SK-N-MC (cell line): ENCODE measurements around the gene PSMD14.

Source experiments
- DNase-seq: peaks from one replicate; pipeline ENCODE4 v3.0.0-alpha.2; 2011; ENCODE audit warnings: low read depth, low spot score
- H3K27ac ChIP-seq: fragments of 200-600 bp; sonication (generic); 2 replicates; pipeline ENCODE4 v1.5.1; 2016; ENCODE audit warnings: mixed run types
- H3K36me3 ChIP-seq: fragments of 200-600 bp; sonication (generic); 2 replicates; pipeline ENCODE4 v1.6.1; 2017; ENCODE audit warnings: antibody characterized with exemption, low read length, mixed read lengths; ENCODE audit not compliant: insufficient read depth
- H3K4me3 ChIP-seq: fragments of 200-600 bp; sonication (generic); 2 replicates; pipeline ENCODE4 v1.5.1; 2016
- H3K9ac ChIP-seq: fragments of 200-600 bp; sonication (generic); 2 replicates; pipeline ENCODE4 v1.8.0; 2017; ENCODE audit warnings: mixed run types, mixed read lengths; ENCODE audit not compliant: insufficient read length
- H3K9me3 ChIP-seq: fragments of 200-600 bp; sonication (generic); 2 replicates; pipeline ENCODE4 v1.6.1; 2017; ENCODE audit warnings: low read depth, mild to moderate bottlenecking, antibody characterized with exemption, low read length, moderate library complexity, mixed read lengths
- EZH2 ChIP-seq: fragments of 200-600 bp; sonication (generic); IDR thresholded peaks from one replicate; pipeline ENCODE4 v1.6.1; 2017; ENCODE audit warnings: antibody characterized with exemption
- FOXP2 ChIP-seq: optimal IDR thresholded peaks from 2 replicates; pipeline ENCODE3; 2011; ENCODE audit warnings: mild to moderate bottlenecking, moderate library complexity; ENCODE audit not compliant: insufficient read depth; ENCODE audit errors: extremely low read length, control extremely low read depth
- POLR2AphosphoS5 ChIP-seq: IDR thresholded peaks from 2 replicates; pipeline ENCODE4 v1.6.1; 2012; ENCODE audit warnings: mild to moderate bottlenecking, low read depth, low read length, borderline replicate concordance

The PSMD14 gene

DNA sequence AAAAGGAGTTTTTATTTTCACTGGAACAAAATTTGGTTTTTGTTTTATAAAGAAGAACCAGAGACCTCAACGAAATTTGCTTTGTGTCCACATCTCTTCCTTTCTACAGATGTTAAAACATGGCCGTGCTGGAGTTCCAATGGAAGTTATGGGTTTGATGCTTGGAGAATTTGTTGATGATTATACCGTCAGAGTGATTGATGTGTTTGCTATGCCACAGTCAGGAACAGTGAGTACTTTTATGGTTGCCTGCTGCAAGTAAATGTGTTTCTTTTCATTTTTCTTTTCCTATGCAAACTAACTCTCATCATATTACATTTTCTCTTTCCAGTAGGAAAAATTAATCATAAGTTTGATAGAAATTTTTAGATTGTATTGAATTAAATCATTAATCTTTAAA is 59.5 kb downstream of the PSMD14 start:
- Histone ChIP-seq H3K4me3 (no peak overlapping the region), H3K36me3 (peaks cover 49% of the 10 kb centered on the region), H3K9me3 (peaks cover 3% of the 10 kb centered on the region; the same call in 1 of the 2 replicates), H3K9ac (no peak overlapping the region), H3K27ac (no peak overlapping the region)
- no peak for DNase-seq
- TF ChIP-seq FOXP2 (no peak), POLR2AphosphoS5 (no peak), EZH2 (no peak)

DNA sequence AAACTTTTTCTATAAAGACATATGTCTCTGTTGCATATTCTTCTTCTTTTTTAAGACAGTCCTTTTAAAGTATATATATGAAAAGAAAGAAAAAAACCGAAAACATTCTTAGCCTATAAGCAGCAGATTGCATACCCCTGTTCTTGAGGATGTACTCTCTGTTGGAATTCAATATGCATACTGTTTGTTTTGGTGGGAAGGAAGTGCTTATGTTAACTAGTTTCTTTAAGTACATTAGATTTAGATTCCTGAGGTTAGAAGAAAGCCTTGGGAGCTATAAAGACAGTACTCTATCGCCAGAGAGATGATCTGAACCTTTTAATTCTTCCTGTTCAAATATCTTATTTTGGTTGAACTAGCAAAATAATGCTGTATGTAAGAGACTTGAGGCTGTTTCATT is 61.1 kb downstream of the PSMD14 start:
- TF ChIP-seq FOXP2 (no peak), POLR2AphosphoS5 (peak; percentile 15; the same call in 1 of the 2 replicates)
- DNase-seq: peak; percentile 72
- no peaks in the 10 kb centered on the region for H3K9me3 ChIP-seq
- peak overlapping the region; percentile 23; the same call in 1 of the 2 replicates for H3K27ac ChIP-seq
- no peak overlapping the region for H3K4me3 ChIP-seq
- peaks cover 45% of the 10 kb centered on the region for H3K36me3 ChIP-seq
- H3K9ac ChIP-seq: no peak overlapping the region

DNA sequence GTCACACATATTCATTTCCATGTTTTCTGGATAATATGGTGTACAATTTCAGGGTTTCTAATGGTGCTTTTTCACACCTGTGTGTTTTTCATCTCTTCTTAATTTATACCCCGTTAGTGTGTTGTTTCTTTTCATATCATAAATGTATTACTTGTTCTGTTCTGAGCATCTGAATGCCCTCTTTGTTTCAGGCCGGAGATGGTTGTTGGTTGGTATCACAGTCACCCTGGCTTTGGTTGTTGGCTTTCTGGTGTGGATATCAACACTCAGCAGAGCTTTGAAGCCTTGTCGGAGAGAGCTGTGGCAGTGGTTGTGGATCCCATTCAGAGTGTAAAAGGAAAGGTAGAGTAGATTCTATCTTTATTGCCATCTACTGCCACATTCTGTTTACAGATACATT is 62.8 kb downstream of the PSMD14 start:
- H3K36me3 ChIP-seq: peaks cover 42% of the 10 kb centered on the region
- H3K27ac ChIP-seq: no peak overlapping the region
- no peak for TF ChIP-seq FOXP2

DNA sequence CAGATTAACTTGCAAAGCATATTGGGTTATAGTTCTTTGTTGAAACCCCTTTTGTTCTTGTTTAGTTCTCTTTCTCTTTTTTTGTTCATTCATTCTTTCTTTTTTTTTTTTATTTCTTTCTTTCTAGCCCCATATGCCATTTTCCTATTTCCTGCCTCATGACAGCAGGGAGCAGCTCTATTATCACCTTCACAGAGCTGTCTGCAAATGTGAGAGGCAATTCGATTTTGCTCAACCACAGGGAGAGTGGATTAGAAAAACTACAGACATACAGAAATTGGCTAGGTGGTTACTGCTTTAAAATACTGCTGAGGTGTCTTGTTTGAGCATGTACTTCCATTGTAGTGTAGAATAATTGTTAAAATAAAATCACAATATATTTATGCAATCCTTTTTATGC is 63.6 kb downstream of the PSMD14 start:
- peaks cover 49% of the 10 kb centered on the region for H3K36me3 ChIP-seq
- no peak for TF ChIP-seq EZH2
- TF ChIP-seq FOXP2: no peak
- TF ChIP-seq POLR2AphosphoS5: no peak

More for the DNA sequence above, 62.8 kb downstream of the PSMD14 start:
- no peak for DNase-seq
- no peak overlapping the region for H3K4me3 ChIP-seq
- H3K9me3 ChIP-seq: no peaks in the 10 kb centered on the region
- no peak overlapping the region for H3K9ac ChIP-seq

DNA sequence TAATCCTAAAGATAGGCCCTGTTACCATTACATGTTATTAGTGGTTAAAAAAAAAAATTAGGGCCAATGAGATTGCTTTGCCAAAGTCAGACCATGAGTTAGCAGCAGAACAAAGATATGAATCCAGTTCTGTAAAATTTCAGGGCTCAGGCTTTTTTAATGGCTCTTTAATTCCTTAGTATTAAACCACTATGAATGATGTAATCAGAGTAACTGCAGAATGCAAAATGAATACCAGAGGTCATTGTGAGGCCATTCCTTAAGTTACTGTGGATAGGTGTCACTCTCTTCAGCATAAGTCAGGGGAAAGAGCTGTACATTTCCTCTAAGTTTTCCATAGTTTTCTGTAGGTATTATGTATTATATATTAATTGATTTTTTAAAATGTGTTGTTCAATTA is 65.7 kb downstream of the PSMD14 start:
- peak overlapping the region; percentile 17; the same call in 1 of the 2 replicates for H3K27ac ChIP-seq
- no peaks in the 10 kb centered on the region for H3K9me3 ChIP-seq
- no peak for DNase-seq
- TF ChIP-seq FOXP2 (no peak), POLR2AphosphoS5 (no peak), EZH2 (no peak)
- H3K9ac ChIP-seq: no peak overlapping the region
- H3K4me3 ChIP-seq: no peak overlapping the region
- peaks cover 52% of the 10 kb centered on the region for H3K36me3 ChIP-seq

More for the DNA sequence above, 63.6 kb downstream of the PSMD14 start:
- no peak overlapping the region for H3K4me3 ChIP-seq
- H3K9me3 ChIP-seq: no peaks in the 10 kb centered on the region
- no peak overlapping the region for H3K27ac ChIP-seq
- no peak for DNase-seq
- no peak overlapping the region for H3K9ac ChIP-seq

DNA sequence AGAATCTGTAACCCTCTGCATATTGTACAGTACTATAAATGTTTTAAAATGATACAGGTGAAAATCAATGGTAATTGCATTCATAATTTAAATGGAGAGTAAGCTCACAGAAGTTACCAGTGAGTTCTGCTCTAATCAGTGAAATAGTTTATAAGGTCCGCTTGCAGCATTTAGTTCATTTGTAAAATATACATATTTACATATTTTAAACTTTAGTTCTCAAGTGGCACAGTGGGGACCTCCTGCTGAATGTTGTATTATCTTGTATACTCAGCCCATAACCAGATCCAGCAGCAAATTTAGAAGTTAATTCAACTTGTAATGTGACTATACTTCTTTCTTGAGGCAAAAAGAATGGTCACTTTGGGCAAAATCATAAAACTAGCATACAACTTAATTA is 66.2 kb downstream of the PSMD14 start:
- no peak overlapping the region for H3K4me3 ChIP-seq

DNA sequence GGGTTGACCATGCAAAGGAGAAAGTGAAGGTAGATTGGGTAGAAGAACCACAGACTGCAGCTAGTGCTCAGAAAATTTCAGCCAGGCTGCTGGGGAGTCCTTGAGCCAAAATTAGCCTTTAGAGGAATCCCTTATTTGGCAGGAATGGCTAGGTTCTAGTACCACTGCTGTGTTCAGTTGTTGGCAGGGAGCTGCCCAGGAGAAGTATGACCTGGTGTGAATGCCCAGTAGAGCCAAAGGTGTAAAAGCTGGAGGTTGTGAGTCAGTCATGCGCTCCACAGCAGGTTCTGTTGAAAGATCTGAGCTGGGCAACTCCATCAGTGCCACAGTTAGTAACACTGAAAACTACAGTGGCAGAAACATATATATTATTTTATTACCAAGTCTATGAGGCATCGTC is 71.5 kb downstream of the PSMD14 start:
- H3K4me3 ChIP-seq: no peak overlapping the region
- H3K27ac ChIP-seq: no peak overlapping the region
- no peak for TF ChIP-seq POLR2AphosphoS5
- TF ChIP-seq EZH2: no peak
- no peak for TF ChIP-seq FOXP2
- no peaks in the 10 kb centered on the region for H3K9me3 ChIP-seq
- no peak overlapping the region for H3K9ac ChIP-seq
- DNase-seq: no peak
- H3K36me3 ChIP-seq: peaks cover 48% of the 10 kb centered on the region

More for the DNA sequence above, 66.2 kb downstream of the PSMD14 start:
- no peaks in the 10 kb centered on the region for H3K9me3 ChIP-seq
- no peak overlapping the region for H3K9ac ChIP-seq
- 0 out of 2 replicates have a peak overlapping the region, but pooled peaks have one; percentile 12 for H3K27ac ChIP-seq
- TF ChIP-seq FOXP2 (no peak), EZH2 (no peak), POLR2AphosphoS5 (no peak)
- DNase-seq: no peak
- peaks cover 55% of the 10 kb centered on the region for H3K36me3 ChIP-seq

DNA sequence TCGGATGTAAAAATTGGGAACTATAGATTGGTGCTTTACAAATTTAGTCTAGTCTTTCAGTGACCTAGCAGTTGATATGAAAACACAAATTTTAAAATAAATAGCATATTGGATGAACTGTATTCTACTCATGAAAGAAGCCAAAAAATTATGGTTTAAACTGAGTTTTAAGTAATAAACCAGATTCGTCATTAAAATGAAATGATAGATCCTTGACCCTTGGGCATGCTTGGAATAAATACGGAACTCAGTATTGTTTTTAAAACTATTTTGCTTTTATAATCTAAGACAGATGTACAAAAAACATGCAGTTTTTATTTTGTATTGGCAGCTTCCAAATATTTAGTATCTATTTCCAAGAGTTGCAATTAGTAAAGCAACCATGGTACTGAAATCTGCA is 73.3 kb downstream of the PSMD14 start:
- Histone ChIP-seq H3K9me3 (no peaks in the 10 kb centered on the region), H3K4me3 (no peak overlapping the region), H3K27ac (no peak overlapping the region), H3K36me3 (peaks cover 59% of the 10 kb centered on the region), H3K9ac (no peak overlapping the region)
- TF ChIP-seq POLR2AphosphoS5: no peak
- DNase-seq: no peak

DNA sequence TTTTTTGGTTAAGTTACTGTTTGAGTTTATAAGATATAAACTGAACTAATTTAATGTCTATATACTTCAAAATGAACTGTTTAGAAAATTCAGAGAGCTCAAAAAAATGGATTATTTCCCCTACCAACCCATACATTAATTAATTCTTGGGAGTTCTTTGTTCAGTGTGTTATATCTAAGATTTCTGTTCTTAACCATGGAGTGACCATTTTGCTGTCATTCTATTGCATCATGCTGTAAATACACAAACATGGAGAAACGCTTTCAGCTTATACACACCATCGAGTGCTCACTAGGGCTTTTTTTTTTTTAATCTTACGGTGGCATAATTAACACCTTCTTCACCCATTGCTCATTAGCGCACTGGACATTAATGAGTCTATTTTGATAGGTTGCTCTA is 74.5 kb downstream of the PSMD14 start:
- Histone ChIP-seq H3K4me3 (no peak overlapping the region), H3K36me3 (peaks cover 58% of the 10 kb centered on the region), H3K9me3 (no peaks in the 10 kb centered on the region), H3K27ac (0 out of 2 replicates have a peak overlapping the region, but pooled peaks have one; percentile 28), H3K9ac (no peak overlapping the region)
- TF ChIP-seq POLR2AphosphoS5 (no peak), FOXP2 (no peak), EZH2 (no peak)
- no peak for DNase-seq

DNA sequence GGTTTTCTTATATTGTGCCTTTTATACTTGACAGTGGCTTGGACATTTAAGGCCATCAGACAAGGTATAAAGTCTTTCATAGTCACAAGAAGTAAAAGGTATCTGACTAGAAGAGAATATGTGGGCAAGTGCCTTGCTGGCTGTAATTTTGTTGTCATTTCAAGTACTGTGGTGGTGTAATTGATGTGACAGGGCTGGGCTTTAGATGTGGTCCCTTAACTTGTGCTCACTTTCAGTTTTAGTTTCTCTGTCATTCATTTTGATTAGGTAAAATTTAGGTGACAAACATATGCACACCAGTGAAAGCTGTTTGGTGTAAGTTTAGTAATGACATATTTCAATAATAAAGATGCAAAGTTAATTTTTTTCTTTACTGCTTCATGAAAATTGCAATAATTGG is 76.6 kb downstream of the PSMD14 start:
- no peak for DNase-seq
- H3K9ac ChIP-seq: no peak overlapping the region
- peaks cover 63% of the 10 kb centered on the region for H3K36me3 ChIP-seq
- no peak for TF ChIP-seq FOXP2
- TF ChIP-seq EZH2: no peak
- no peak for TF ChIP-seq POLR2AphosphoS5
- no peak overlapping the region for H3K4me3 ChIP-seq
- H3K9me3 ChIP-seq: no peaks in the 10 kb centered on the region
- no peak overlapping the region for H3K27ac ChIP-seq
